RWPE1 (cell line): ENCODE measurements around the gene IRF9.

Experiments
- CTCF ChIA-PET: fragments of 350-600 bp; sonication (Branson Sonifier 250); formaldehyde crosslinking; extraction: SDS; loops from one replicate; lab custom pipeline; 2021; lab: Yijun Ruan, JAX
- POLR2A ChIA-PET: fragments of 400-600 bp; formaldehyde crosslinking; extraction: SDS; loops from one replicate; lab custom pipeline; 2020; ENCODE audit warnings: antibody characterized with exemption; ENCODE audit not compliant: low non-redundant PET; lab: Yijun Ruan, JAX
- DNase-seq: peaks from one replicate; pipeline ENCODE4 v3.0.0; 2012; ENCODE audit warnings: low spot score
- H3K27ac ChIP-seq: fragments of 450-650 bp; 2 replicates; pipeline ENCODE4 v1.5.1; 2017
- CTCF ChIP-seq: fragments of 450-650 bp; conservative IDR thresholded peaks from 2 replicates; pipeline ENCODE4 v1.5.1; 2017; ENCODE audit warnings: low read depth, mild to moderate bottlenecking

The IRF9 gene

GRCh38 chr14:24122898-24123297 is 38.2 kb upstream of the IRF9 start:
- DNase-seq = no peak
- no peak for TF ChIP-seq CTCF
- ChIA-PET POLR2A (interaction anchor here (0.6 kb wide), 1 partner anchor 238 kb away, joined by 5 read pairs; no protein-coding TSS in a partner anchor), CTCF (interaction anchor here (1.4 kb wide), 1 partner anchor 14 kb away, joined by 3 read pairs; no protein-coding TSS in a partner anchor)
- peak overlapping the region; percentile 8 for H3K27ac ChIP-seq

DNA sequence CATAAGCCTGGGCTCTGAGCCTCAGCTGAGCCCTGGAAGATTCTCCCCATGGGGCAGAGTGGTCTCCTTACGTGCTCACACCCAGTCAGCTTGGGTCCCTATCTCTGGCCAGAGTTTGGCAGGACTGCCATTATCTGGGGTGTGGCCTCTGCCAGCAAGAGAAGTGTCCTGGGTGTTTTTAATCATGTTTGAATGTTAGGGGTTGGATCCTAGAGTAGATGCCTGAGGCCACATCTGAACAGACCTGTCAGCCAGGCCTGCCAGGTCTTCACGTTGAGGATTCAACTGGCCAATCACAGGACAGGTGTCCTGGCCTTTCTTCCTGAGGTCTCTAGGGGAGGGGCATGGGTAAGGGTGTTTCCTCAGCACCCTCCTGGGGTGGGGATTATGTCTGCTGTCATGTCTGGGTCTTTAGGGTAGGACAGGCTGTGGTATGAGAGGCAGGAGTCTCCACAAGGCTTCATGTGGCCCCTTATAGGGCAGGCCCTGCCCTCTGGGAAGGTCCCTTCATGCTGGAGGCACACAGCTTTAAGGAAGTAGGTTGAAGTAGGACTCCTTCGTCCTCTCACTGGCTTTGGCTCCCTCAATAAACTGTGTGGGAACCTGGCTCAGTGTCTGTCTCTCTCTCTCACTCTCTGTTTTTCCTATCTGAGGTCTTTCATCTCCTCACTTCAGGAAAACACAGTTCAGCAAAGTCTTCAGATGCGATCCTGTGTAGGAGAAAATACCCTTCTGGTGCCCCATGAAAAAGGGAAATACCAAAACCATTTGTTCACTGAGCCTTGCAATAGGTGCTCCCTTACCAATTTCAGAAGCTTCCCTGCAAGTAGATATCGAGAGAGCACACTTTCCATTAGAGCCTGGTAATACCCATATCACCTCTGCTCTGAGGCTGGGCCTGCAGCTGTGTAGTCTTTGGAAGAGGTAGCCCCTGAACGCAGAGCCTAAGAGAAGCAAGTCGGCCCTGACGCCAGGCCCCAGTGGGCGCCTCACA is 37.3 kb upstream of the IRF9 start:
- ChIA-PET POLR2A (interaction anchor here (1.3 kb wide), 1 partner anchor 9 kb away, joined by 4 read pairs; the partner anchor contains the start of genes DCAF11 and NRL), CTCF (interaction anchor here (0.6 to 1.4 kb wide), 2 partner anchors 10 to 15 kb away, joined by 3 to 4 read pairs; no protein-coding TSS in a partner anchor)
- no peak for TF ChIP-seq CTCF
- DNase-seq = no peak
- H3K27ac ChIP-seq = peak overlapping the region; percentile 8

- DNase-seq = no peak
- POLR2A ChIA-PET = interaction anchor here (1.0 kb wide), 1 partner anchor 14 kb away, joined by 3 read pairs; no protein-coding TSS in a partner anchor
- CTCF ChIA-PET = interaction anchor here (0.6 to 1.5 kb wide), 3 partner anchors 23 to 34 kb away, joined by 3 read pairs; partner anchors contain the start of gene IRF9
- no peak overlapping the region for H3K27ac ChIP-seq
- TF ChIP-seq CTCF = no peak
Measured at GRCh38 chr14:24126939-24127338, 34.1 kb upstream of the IRF9 start.

DNA sequence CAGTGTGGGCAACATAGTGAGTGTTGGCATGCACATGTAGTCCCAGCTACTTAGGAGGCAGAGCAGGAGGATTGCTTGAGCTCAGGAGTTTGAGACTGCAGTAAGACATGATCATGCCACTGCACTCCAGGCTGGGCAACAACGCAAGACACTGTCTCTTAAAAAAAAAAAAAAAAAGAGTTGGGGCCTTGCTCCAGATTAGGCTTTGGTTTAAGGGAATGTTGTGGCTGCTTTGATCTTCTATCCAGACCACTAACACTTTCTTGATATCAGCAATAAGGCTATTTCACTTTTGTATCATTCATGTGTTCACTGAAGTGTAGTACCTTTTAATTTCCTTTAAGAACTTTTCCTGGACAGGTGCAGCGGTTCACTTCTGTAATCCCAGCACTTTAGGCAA is 33.4 kb upstream of the IRF9 start:
- no peak for DNase-seq
- H3K27ac ChIP-seq = no peak overlapping the region
- CTCF ChIA-PET = interaction anchor here (0.6 kb wide), 2 partner anchors 10 to 27 kb away, joined by 3 to 4 read pairs; no protein-coding TSS in a partner anchor
- POLR2A ChIA-PET = interaction anchor here (1.0 kb wide), 1 partner anchor 13 kb away, joined by 3 read pairs; no protein-coding TSS in a partner anchor
- no peak for TF ChIP-seq CTCF

- POLR2A ChIA-PET = no interaction called here
- no peak for DNase-seq
- CTCF ChIA-PET = interaction anchor here (0.7 kb wide), 2 partner anchors 20 to 22 kb away, joined by 3 to 4 read pairs; no protein-coding TSS in a partner anchor
- H3K27ac ChIP-seq = no peak overlapping the region
- no peak for TF ChIP-seq CTCF
Measured at GRCh38 chr14:24129410-24129998, 31.6 kb upstream of the IRF9 start.

DNA sequence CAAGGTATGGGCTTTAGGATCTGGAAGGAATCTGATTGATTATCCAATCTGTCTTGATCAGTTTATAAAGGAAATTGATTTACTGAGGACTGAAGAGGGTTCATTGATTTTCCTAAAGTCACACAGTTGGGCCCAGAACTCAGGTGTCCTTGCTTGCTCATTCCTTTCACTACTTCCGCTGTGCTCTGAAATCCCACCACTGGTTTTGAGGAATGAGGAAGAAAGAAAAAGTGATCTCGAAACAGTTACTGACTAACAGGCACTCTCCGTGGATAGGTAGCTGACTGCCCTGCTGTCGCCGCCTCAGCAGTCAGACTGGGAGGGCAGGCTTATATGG is 30.7 kb upstream of the IRF9 start, which contains the start of gene FITM1:
FITM1 (plus strand) TSS at position 280 of the 337 bp plus-strand sequence. CDS start 905 bp downstream, outside the sequence.
- no peak within 1 kb of the TSS for H3K27ac ChIP-seq
- CTCF ChIA-PET = no interaction called here
- DNase-seq = no peak
- TF ChIP-seq CTCF = no peak
- POLR2A ChIA-PET = no interaction called here
